Amniotic stem cell (primary cell): ENCODE measurements around the gene PCDH17.

ENCODE experiments used
- DNase-seq: peaks from one replicate; lab custom pipeline; 2025; lab: John Stamatoyannopoulos, UW

Gene PCDH17

GRCh38 chr13:57631596-57632275 is at the start of gene PCDH17:
Gene PCDH17 (plus strand): TSS chr13:57631744. CDS start chr13:57632547, 803 bp downstream.
- no peak for DNase-seq

- no peak for DNase-seq
Observed at GRCh38 chr13:57582032-57582431, 49.5 kb upstream of the PCDH17 start.

- DNase-seq, result no peak
Observed at GRCh38 chr13:57583529-57583928, 48.0 kb upstream of the PCDH17 start.

- no peak for DNase-seq
Observed at GRCh38 chr13:57588639-57589038, 42.9 kb upstream of the PCDH17 start.

- DNase-seq, result no peak
Observed at GRCh38 chr13:57595775-57596174, 35.8 kb upstream of the PCDH17 start.

GRCh38 chr13:57601536-57601935 is 30.0 kb upstream of the PCDH17 start:
- DNase-seq, result no peak

GRCh38 chr13:57604442-57604841 is 27.1 kb upstream of the PCDH17 start:
- DNase-seq, result no peak

GRCh38 chr13:57611969-57612368 is 19.6 kb upstream of the PCDH17 start:
- no peak for DNase-seq

- no peak for DNase-seq
Observed at GRCh38 chr13:57612568-57612967, 19.0 kb upstream of the PCDH17 start.

- peak; percentile 21 for DNase-seq
Observed at GRCh38 chr13:57624565-57625435, 6.7 kb upstream of the PCDH17 start.

GRCh38 chr13:57627663-57628062 is 3.9 kb upstream of the PCDH17 start:
- no peak for DNase-seq

- no peak for DNase-seq
Observed at GRCh38 chr13:57629391-57629804, 2.1 kb upstream of the PCDH17 start.

GRCh38 chr13:57629821-57630235 is 1.7 kb upstream of the PCDH17 start:
- DNase-seq, result no peak

- DNase-seq, result no peak
Observed at GRCh38 chr13:57630661-57631595, 616 bp upstream of the PCDH17 start.

- DNase-seq, result no peak
Observed at GRCh38 chr13:57632276-57633140, 964 bp downstream of the PCDH17 start.

- DNase-seq, result no peak
Observed at GRCh38 chr13:57633141-57633949, 1.8 kb downstream of the PCDH17 start.

- no peak for DNase-seq
Observed at GRCh38 chr13:57633950-57634838, 2.6 kb downstream of the PCDH17 start.

- no peak for DNase-seq
Observed at GRCh38 chr13:57634839-57635165, 3.3 kb downstream of the PCDH17 start.

- no peak for DNase-seq
Observed at GRCh38 chr13:57635541-57636085, 4.1 kb downstream of the PCDH17 start.
